IPS-18a (cell line): ENCODE results near the gene ACTL8.

Experiments used
- H3K27ac ChIP-seq: one replicate; pipeline ENCODE4 v1.5.1; 2013; ENCODE audit warnings: low read length
- H3K27me3 ChIP-seq: one replicate; pipeline ENCODE4 v1.6.1; 2013; ENCODE audit warnings: mild to moderate bottlenecking, low read length; ENCODE audit not compliant: control insufficient read depth, insufficient read depth
- H3K36me3 ChIP-seq: one replicate; pipeline ENCODE4 v1.6.1; 2013; ENCODE audit warnings: low read depth, low read length; ENCODE audit not compliant: control insufficient read depth
- H3K4me1 ChIP-seq: one replicate; pipeline ENCODE4 v1.6.1; 2013; ENCODE audit warnings: low read depth, low read length; ENCODE audit not compliant: control insufficient read depth
- H3K4me3 ChIP-seq: one replicate; pipeline ENCODE4 v1.5.1; 2013; ENCODE audit warnings: low read length
- H3K9ac ChIP-seq: one replicate; pipeline ENCODE4 v1.6.1; 2013; ENCODE audit warnings: mild to moderate bottlenecking, low read length, moderate library complexity
- H3K9me3 ChIP-seq: one replicate; pipeline ENCODE4 v1.6.1; 2013; ENCODE audit warnings: low read depth, low read length; ENCODE audit not compliant: control insufficient read depth

Gene ACTL8

GRCh38 chr1:17759114-17759513 lies 4.0 kb downstream of the ACTL8 start:
- Histone ChIP-seq H3K9me3 (peaks cover 24% of the 10 kb centered on the region), H3K4me3 (no peak overlapping the region), H3K9ac (no peak overlapping the region), H3K27ac (no peak overlapping the region), H3K27me3 (no peaks in the 10 kb centered on the region), H3K4me1 (no peaks in the 10 kb centered on the region), H3K36me3 (no peaks in the 10 kb centered on the region)

- Histone ChIP-seq H3K4me3 (no peak overlapping the region), H3K4me1 (no peaks in the 10 kb centered on the region), H3K9me3 (peaks cover 10% of the 10 kb centered on the region), H3K27me3 (no peaks in the 10 kb centered on the region), H3K9ac (no peak overlapping the region), H3K27ac (no peak overlapping the region), H3K36me3 (no peaks in the 10 kb centered on the region)
These were observed 7.2 kb downstream of the ACTL8 start for GRCh38 chr1:17762313-17762712.

- Histone ChIP-seq H3K9me3 (peaks cover 10% of the 10 kb centered on the region), H3K4me3 (no peak overlapping the region), H3K36me3 (no peaks in the 10 kb centered on the region), H3K4me1 (no peaks in the 10 kb centered on the region), H3K27ac (no peak overlapping the region), H3K27me3 (no peaks in the 10 kb centered on the region), H3K9ac (no peak overlapping the region)
These were observed 8.3 kb downstream of the ACTL8 start for GRCh38 chr1:17763417-17763816.

- Histone ChIP-seq H3K9me3 (peaks cover 4% of the 10 kb centered on the region), H3K9ac (no peak overlapping the region), H3K27me3 (no peaks in the 10 kb centered on the region), H3K4me3 (no peak overlapping the region), H3K36me3 (no peaks in the 10 kb centered on the region), H3K27ac (no peak overlapping the region), H3K4me1 (peaks cover 3% of the 10 kb centered on the region)
These were observed 8.9 kb downstream of the ACTL8 start for GRCh38 chr1:17763995-17764394.

GRCh38 chr1:17764591-17764990 lies 9.5 kb downstream of the ACTL8 start:
- Histone ChIP-seq H3K27me3 (no peaks in the 10 kb centered on the region), H3K27ac (no peak overlapping the region), H3K9me3 (no peaks in the 10 kb centered on the region), H3K36me3 (no peaks in the 10 kb centered on the region), H3K4me1 (peaks cover 3% of the 10 kb centered on the region), H3K4me3 (no peak overlapping the region), H3K9ac (no peak overlapping the region)

GRCh38 chr1:17765444-17766411 lies 10.6 kb downstream of the ACTL8 start:
- Histone ChIP-seq H3K27me3 (no peaks in the 10 kb centered on the region), H3K9me3 (no peaks in the 10 kb centered on the region), H3K27ac (no peak overlapping the region), H3K36me3 (no peaks in the 10 kb centered on the region), H3K4me1 (peaks cover 3% of the 10 kb centered on the region), H3K4me3 (no peak overlapping the region), H3K9ac (no peak overlapping the region)

GRCh38 chr1:17768651-17769241 lies 13.6 kb downstream of the ACTL8 start:
- H3K27me3 ChIP-seq, result no peaks in the 10 kb centered on the region
- no peak overlapping the region for H3K4me3 ChIP-seq
- no peaks in the 10 kb centered on the region for H3K36me3 ChIP-seq
- no peak overlapping the region for H3K27ac ChIP-seq
- no peak overlapping the region for H3K9ac ChIP-seq
- no peaks in the 10 kb centered on the region for H3K9me3 ChIP-seq
- peaks cover 3% of the 10 kb centered on the region for H3K4me1 ChIP-seq

GRCh38 chr1:17770983-17771382 lies 15.8 kb downstream of the ACTL8 start:
- Histone ChIP-seq H3K4me1 (peaks cover 3% of the 10 kb centered on the region), H3K27ac (no peak overlapping the region), H3K4me3 (no peak overlapping the region), H3K9me3 (no peaks in the 10 kb centered on the region), H3K36me3 (no peaks in the 10 kb centered on the region), H3K27me3 (no peaks in the 10 kb centered on the region), H3K9ac (no peak overlapping the region)

GRCh38 chr1:17772615-17773212 lies 17.6 kb downstream of the ACTL8 start:
- Histone ChIP-seq H3K36me3 (no peaks in the 10 kb centered on the region), H3K9me3 (no peaks in the 10 kb centered on the region), H3K4me3 (no peak overlapping the region), H3K4me1 (peaks cover 3% of the 10 kb centered on the region), H3K27ac (no peak overlapping the region), H3K9ac (no peak overlapping the region), H3K27me3 (no peaks in the 10 kb centered on the region)

- Histone ChIP-seq H3K9me3 (no peaks in the 10 kb centered on the region), H3K27ac (no peak overlapping the region), H3K9ac (no peak overlapping the region), H3K36me3 (no peaks in the 10 kb centered on the region), H3K27me3 (no peaks in the 10 kb centered on the region), H3K4me3 (no peak overlapping the region), H3K4me1 (peaks cover under 1% of the 10 kb centered on the region)
These were observed 18.6 kb downstream of the ACTL8 start for GRCh38 chr1:17773591-17774326.

GRCh38 chr1:17774452-17774851 lies 19.3 kb downstream of the ACTL8 start:
- Histone ChIP-seq H3K9me3 (no peaks in the 10 kb centered on the region), H3K27ac (no peak overlapping the region), H3K36me3 (no peaks in the 10 kb centered on the region), H3K9ac (no peak overlapping the region), H3K4me3 (no peak overlapping the region), H3K27me3 (no peaks in the 10 kb centered on the region), H3K4me1 (no peaks in the 10 kb centered on the region)
